ENCODE results near the gene ARMC3. TPM values are rescaled to one million over a fixed set of nuclear protein-coding genes. Genes with fewer than 3 reads are reported as not detected.

ARMC3 gene
- polyA plus RNA-seq, 1 donor from 2014 or later = 0.22 TPM

- no peak overlapping the region for H2AFZ ChIP-seq (ENCODE audit: low read depth, low read length)
- no peaks in the 10 kb centered on the region for H4K20me1 ChIP-seq (ENCODE audit: insufficient read depth)
- H3K4me2 ChIP-seq (ENCODE audit: low read length) = no peak overlapping the region
- no peak overlapping the region for H3K27ac ChIP-seq (ENCODE audit: low read length)
- H3K36me3 ChIP-seq (ENCODE audit: insufficient read depth, low read length) = no peaks in the 10 kb centered on the region
- H3K9ac ChIP-seq (ENCODE audit: low read length) = no peak overlapping the region
- no peaks in the 10 kb centered on the region for H3F3A ChIP-seq (ENCODE audit: insufficient read depth, low read length, poor library complexity, severe bottlenecking)
- no peak overlapping the region for H3K4me3 ChIP-seq (ENCODE audit: low read length)
- TF ChIP-seq TAF1 (IDR thresholded peaks at IDR 0.05; ENCODE audit: low read depth) (no peak), SMC3 (conservative IDR thresholded peaks at IDR 0.05; ENCODE audit: poor library complexity) (no peak), EZH2 (IDR thresholded peaks at IDR 0.05; ENCODE audit: borderline replicate concordance, insufficient read depth, low read length, poor library complexity, severe bottlenecking) (no peak), RAD21 (conservative IDR thresholded peaks at IDR 0.05) (no peak), EP300 (conservative IDR thresholded peaks at IDR 0.05; ENCODE audit: poor library complexity, severe bottlenecking) (no peak), CTCF (IDR thresholded peaks at IDR 0.05; ENCODE audit: poor library complexity, severe bottlenecking) (no peak), REST (IDR thresholded peaks at IDR 0.05; ENCODE audit: borderline replicate concordance) (no peak), POLR2AphosphoS5 (IDR thresholded peaks at IDR 0.05) (no peak), MXI1 (conservative IDR thresholded peaks at IDR 0.05; ENCODE audit: poor library complexity, severe bottlenecking) (no peak)
- no peaks in the 10 kb centered on the region for H3K27me3 ChIP-seq (ENCODE audit: insufficient read depth, low read depth, low read length)
- H3K9me2 ChIP-seq (ENCODE audit: insufficient read depth, low read length) = no peaks in the 10 kb centered on the region
- no peaks in the 10 kb centered on the region for H3K79me2 ChIP-seq (replicated peaks; ENCODE audit: insufficient read depth, low read length)
- no peaks in the 10 kb centered on the region for H3K9me3 ChIP-seq (ENCODE audit: low read length)
Measured at GRCh38 chr10:22978918-22979317, 51.1 kb downstream of the ARMC3 start.

DNA sequence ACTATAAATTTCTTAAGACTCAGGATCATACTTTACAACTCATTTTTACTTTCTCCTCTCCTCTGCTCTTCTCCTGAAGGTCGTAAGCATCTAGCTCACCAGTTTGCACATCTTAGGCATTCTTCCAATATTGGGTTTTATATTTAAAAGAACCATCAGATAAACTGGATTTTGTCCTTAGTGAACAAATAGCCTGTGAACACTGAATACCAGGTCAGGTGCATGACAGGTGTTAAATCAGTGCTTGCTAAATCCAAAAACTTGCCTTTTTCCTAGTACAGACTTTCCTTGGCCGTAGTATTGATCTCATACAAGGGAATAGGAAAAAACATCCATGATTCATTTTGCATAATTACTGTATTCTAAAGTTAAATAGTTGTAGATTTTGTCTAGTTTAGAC is 53.0 kb downstream of the ARMC3 start:
- Histone ChIP-seq H2AFZ (ENCODE audit: low read depth, low read length) (no peak overlapping the region), H3K4me3 (ENCODE audit: low read length) (no peak overlapping the region), H3K27me3 (ENCODE audit: insufficient read depth, low read depth, low read length) (no peaks in the 10 kb centered on the region), H3K9me3 (ENCODE audit: low read length) (no peaks in the 10 kb centered on the region), H3K4me2 (ENCODE audit: low read length) (no peak overlapping the region), H3K27ac (ENCODE audit: low read length) (no peak overlapping the region), H3F3A (ENCODE audit: insufficient read depth, low read length, poor library complexity, severe bottlenecking) (no peaks in the 10 kb centered on the region), H3K9ac (ENCODE audit: low read length) (no peak overlapping the region), H4K20me1 (ENCODE audit: insufficient read depth) (no peaks in the 10 kb centered on the region), H3K79me2 (replicated peaks; ENCODE audit: insufficient read depth, low read length) (no peaks in the 10 kb centered on the region), H3K36me3 (ENCODE audit: insufficient read depth, low read length) (no peaks in the 10 kb centered on the region), H3K9me2 (ENCODE audit: insufficient read depth, low read length) (no peaks in the 10 kb centered on the region)
- no peak for TF ChIP-seq REST (IDR thresholded peaks at IDR 0.05; ENCODE audit: borderline replicate concordance)
- TF ChIP-seq CTCF (IDR thresholded peaks at IDR 0.05; ENCODE audit: poor library complexity, severe bottlenecking) = no peak
- TF ChIP-seq TAF1 (IDR thresholded peaks at IDR 0.05; ENCODE audit: low read depth) = no peak
- no peak for TF ChIP-seq RAD21 (conservative IDR thresholded peaks at IDR 0.05)
- no peak for TF ChIP-seq MXI1 (conservative IDR thresholded peaks at IDR 0.05; ENCODE audit: poor library complexity, severe bottlenecking)
- TF ChIP-seq EP300 (conservative IDR thresholded peaks at IDR 0.05; ENCODE audit: poor library complexity, severe bottlenecking) = no peak
- TF ChIP-seq SMC3 (conservative IDR thresholded peaks at IDR 0.05; ENCODE audit: poor library complexity) = no peak
- TF ChIP-seq EZH2 (IDR thresholded peaks at IDR 0.05; ENCODE audit: borderline replicate concordance, insufficient read depth, low read length, poor library complexity, severe bottlenecking) = no peak
- no peak for TF ChIP-seq POLR2AphosphoS5 (IDR thresholded peaks at IDR 0.05)
